Measurements from ENCODE around the gene MAST4.
A peak's percentile ranks its signal among the peaks of the same experiment; 100 is the strongest.
"Not testable (repeated sequence)": the region's sequence is repeated elsewhere in the genome, so short reads cannot be mapped to it uniquely, and the experiment has no call there.

Gene MAST4

GRCh38 chr5:66820630-66821207 lies 224.5 kb downstream of the MAST4 start:
- H3K4me3 ChIP-seq (ENCODE audit: severe bottlenecking): no peak overlapping the region
- H3K9me3 ChIP-seq (ENCODE audit: severe bottlenecking): no peaks in the 10 kb centered on the region
- no peaks in the 10 kb centered on the region for H3K36me3 ChIP-seq (ENCODE audit: low read depth)
- no peaks in the 10 kb centered on the region for H3K27me3 ChIP-seq (ENCODE audit: insufficient read depth, poor library complexity, severe bottlenecking)
- DNase-seq (ENCODE audit: low spot score) (no peak), ATAC-seq (ENCODE audit: low read depth) (no peak)
- H3K4me1 ChIP-seq (ENCODE audit: insufficient read depth, poor library complexity, severe bottlenecking): no peaks in the 10 kb centered on the region
- no peak for TF ChIP-seq CTCF (IDR thresholded peaks at IDR 0.05; ENCODE audit: poor library complexity, severe bottlenecking)
- H3K27ac ChIP-seq (ENCODE audit: poor library complexity, severe bottlenecking): no peak overlapping the region

GRCh38 chr5:66821688-66822429 lies 225.7 kb downstream of the MAST4 start:
- H3K4me3 ChIP-seq (ENCODE audit: severe bottlenecking): no peak overlapping the region
- no peaks in the 10 kb centered on the region for H3K9me3 ChIP-seq (ENCODE audit: severe bottlenecking)
- DNase-seq (ENCODE audit: low spot score): no peak
- ATAC-seq (ENCODE audit: low read depth): peak; percentile 33; the same call in 1 of the 3 replicates
- TF ChIP-seq CTCF (IDR thresholded peaks at IDR 0.05; ENCODE audit: poor library complexity, severe bottlenecking): no peak
- H3K36me3 ChIP-seq (ENCODE audit: low read depth): no peaks in the 10 kb centered on the region
- no peaks in the 10 kb centered on the region for H3K27me3 ChIP-seq (ENCODE audit: insufficient read depth, poor library complexity, severe bottlenecking)
- H3K4me1 ChIP-seq (ENCODE audit: insufficient read depth, poor library complexity, severe bottlenecking): no peaks in the 10 kb centered on the region
- no peak overlapping the region for H3K27ac ChIP-seq (ENCODE audit: poor library complexity, severe bottlenecking)

- not testable (repeated sequence) for H3K9me3 ChIP-seq (ENCODE audit: severe bottlenecking); H3K27me3 ChIP-seq (ENCODE audit: insufficient read depth, poor library complexity, severe bottlenecking); H3K27ac ChIP-seq (ENCODE audit: poor library complexity, severe bottlenecking); ATAC-seq (ENCODE audit: low read depth); H3K4me3 ChIP-seq (ENCODE audit: severe bottlenecking); DNase-seq (ENCODE audit: low spot score); H3K36me3 ChIP-seq (ENCODE audit: low read depth); H3K4me1 ChIP-seq (ENCODE audit: insufficient read depth, poor library complexity, severe bottlenecking)
Measured at GRCh38 chr5:66822906-66823305, 226.7 kb downstream of the MAST4 start.

- H3K36me3 ChIP-seq (ENCODE audit: low read depth): no peaks in the 10 kb centered on the region
- no peak overlapping the region for H3K4me3 ChIP-seq (ENCODE audit: severe bottlenecking)
- no peak for DNase-seq (ENCODE audit: low spot score)
- H3K27me3 ChIP-seq (ENCODE audit: insufficient read depth, poor library complexity, severe bottlenecking): no peaks in the 10 kb centered on the region
- peaks cover 10% of the 10 kb centered on the region for H3K4me1 ChIP-seq (ENCODE audit: insufficient read depth, poor library complexity, severe bottlenecking)
- H3K27ac ChIP-seq (ENCODE audit: poor library complexity, severe bottlenecking): no peak overlapping the region
- TF ChIP-seq CTCF (IDR thresholded peaks at IDR 0.05; ENCODE audit: poor library complexity, severe bottlenecking): no peak
- no peak for ATAC-seq (ENCODE audit: low read depth)
- no peaks in the 10 kb centered on the region for H3K9me3 ChIP-seq (ENCODE audit: severe bottlenecking)
Measured at GRCh38 chr5:66824476-66824875, 228.3 kb downstream of the MAST4 start.

- H3K27me3 ChIP-seq (ENCODE audit: insufficient read depth, poor library complexity, severe bottlenecking): no peaks in the 10 kb centered on the region
- H3K4me1 ChIP-seq (ENCODE audit: insufficient read depth, poor library complexity, severe bottlenecking): peaks cover 28% of the 10 kb centered on the region
- H3K9me3 ChIP-seq (ENCODE audit: severe bottlenecking): no peaks in the 10 kb centered on the region
- TF ChIP-seq CTCF (IDR thresholded peaks at IDR 0.05; ENCODE audit: poor library complexity, severe bottlenecking): no peak
- DNase-seq (ENCODE audit: low spot score): no peak
- no peak overlapping the region for H3K4me3 ChIP-seq (ENCODE audit: severe bottlenecking)
- no peaks in the 10 kb centered on the region for H3K36me3 ChIP-seq (ENCODE audit: low read depth)
- H3K27ac ChIP-seq (ENCODE audit: poor library complexity, severe bottlenecking): no peak overlapping the region
- ATAC-seq (ENCODE audit: low read depth): no peak
Measured at GRCh38 chr5:66826263-66826662, 230.1 kb downstream of the MAST4 start.

Measured in RWPE2 (cell line).